ENCODE data around the gene MYH14. TPM values are rescaled to one million over a fixed set of nuclear protein-coding genes. Genes with fewer than 3 reads are reported as not detected.

The MYH14 gene
- total and polyA plus RNA-seq, 9 of the 15 experiments (the other 6 are each of a cell fraction or from before 2014, with no cell fraction given) = 0.04 to 0.86 (median 0.19) TPM; not detected in 2

DNA sequence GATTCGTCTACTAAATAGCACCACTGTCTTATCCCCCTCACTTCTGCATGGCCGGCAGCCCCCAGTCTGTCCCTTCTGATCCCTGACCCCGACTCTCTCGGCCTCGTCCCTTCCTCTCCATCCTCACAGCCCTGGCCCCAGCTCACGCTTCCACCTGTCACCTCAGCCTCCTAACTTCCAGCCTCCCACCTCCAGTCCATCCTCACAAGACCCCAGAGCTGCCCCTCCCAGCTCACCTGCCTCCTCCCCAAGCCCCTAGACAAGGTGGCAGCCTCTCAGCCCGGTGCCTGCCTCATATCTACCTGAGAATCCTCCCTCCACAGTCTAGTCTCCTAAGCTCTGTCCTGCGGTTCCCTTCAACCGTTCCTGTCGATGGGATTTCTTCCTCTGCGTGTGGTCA lies 115.7 kb downstream of the MYH14 start:
- TF ChIP-seq, protein P1, sequence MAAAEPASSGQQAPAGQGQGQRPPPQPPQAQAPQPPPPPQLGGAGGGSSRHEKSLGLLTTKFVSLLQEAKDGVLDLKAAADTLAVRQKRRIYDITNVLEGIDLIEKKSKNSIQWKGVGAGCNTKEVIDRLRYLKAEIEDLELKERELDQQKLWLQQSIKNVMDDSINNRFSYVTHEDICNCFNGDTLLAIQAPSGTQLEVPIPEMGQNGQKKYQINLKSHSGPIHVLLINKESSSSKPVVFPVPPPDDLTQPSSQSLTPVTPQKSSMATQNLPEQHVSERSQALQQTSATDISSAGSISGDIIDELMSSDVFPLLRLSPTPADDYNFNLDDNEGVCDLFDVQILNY (CRISPR knock-in tag; IDR thresholded peaks at IDR 0.05) = no peak
- TF ChIP-seq SRSF1 (IDR thresholded peaks at IDR 0.05; ENCODE audit: low read depth, low read length) (no peak), ZFP30 (CRISPR knock-in tag; IDR thresholded peaks at IDR 0.05; ENCODE audit: borderline replicate concordance) (no peak)
- TF ChIP-seq, protein P2, sequence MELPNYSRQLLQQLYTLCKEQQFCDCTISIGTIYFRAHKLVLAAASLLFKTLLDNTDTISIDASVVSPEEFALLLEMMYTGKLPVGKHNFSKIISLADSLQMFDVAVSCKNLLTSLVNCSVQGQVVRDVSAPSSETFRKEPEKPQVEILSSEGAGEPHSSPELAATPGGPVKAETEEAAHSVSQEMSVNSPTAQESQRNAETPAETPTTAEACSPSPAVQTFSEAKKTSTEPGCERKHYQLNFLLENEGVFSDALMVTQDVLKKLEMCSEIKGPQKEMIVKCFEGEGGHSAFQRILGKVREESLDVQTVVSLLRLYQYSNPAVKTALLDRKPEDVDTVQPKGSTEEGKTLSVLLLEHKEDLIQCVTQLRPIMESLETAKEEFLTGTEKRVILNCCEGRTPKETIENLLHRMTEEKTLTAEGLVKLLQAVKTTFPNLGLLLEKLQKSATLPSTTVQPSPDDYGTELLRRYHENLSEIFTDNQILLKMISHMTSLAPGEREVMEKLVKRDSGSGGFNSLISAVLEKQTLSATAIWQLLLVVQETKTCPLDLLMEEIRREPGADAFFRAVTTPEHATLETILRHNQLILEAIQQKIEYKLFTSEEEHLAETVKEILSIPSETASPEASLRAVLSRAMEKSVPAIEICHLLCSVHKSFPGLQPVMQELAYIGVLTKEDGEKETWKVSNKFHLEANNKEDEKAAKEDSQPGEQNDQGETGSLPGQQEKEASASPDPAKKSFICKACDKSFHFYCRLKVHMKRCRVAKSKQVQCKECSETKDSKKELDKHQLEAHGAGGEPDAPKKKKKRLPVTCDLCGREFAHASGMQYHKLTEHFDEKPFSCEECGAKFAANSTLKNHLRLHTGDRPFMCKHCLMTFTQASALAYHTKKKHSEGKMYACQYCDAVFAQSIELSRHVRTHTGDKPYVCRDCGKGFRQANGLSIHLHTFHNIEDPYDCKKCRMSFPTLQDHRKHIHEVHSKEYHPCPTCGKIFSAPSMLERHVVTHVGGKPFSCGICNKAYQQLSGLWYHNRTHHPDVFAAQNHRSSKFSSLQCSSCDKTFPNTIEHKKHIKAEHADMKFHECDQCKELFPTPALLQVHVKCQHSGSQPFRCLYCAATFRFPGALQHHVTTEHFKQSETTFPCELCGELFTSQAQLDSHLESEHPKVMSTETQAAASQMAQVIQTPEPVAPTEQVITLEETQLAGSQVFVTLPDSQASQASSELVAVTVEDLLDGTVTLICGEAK (IDR thresholded peaks at IDR 0.05) = no peak
- TF ChIP-seq, protein P2 (CRISPR knock-in tag; IDR thresholded peaks at IDR 0.05) = no peak
- H3K9me3 ChIP-seq (replicated peaks; ENCODE audit: control insufficient read depth, insufficient read depth, low read depth, low read length) = no peaks in the 10 kb centered on the region
- H3K27me3 ChIP-seq (ENCODE audit: control insufficient read depth in 2 of 2, insufficient read depth in 2 of 2, low read length in 2 of 2) = no peaks in the 10 kb centered on the region
- CTCF ChIA-PET (ENCODE audit: low intra/inter-chr PET ratio) = no interaction called here
- H3K36me3 ChIP-seq (ENCODE audit: control insufficient read depth, insufficient read depth, low read length) = peaks cover 24% of the 10 kb centered on the region; the same call in 1 of the 3 replicates
- H4K20me1 ChIP-seq (replicated peaks; ENCODE audit: control insufficient read depth, insufficient read depth, low read length) = peaks cover 13% of the 10 kb centered on the region; the same call in 1 of the 2 replicates
- no TSS peak for BruUV-seq (replicated peaks)
- no peak for ATAC-seq
- intact Hi-C loops (cut with micrococcal nuclease) = no loop called here
- H3K27ac ChIP-seq (ENCODE audit: extremely low read depth, low read depth, low read length) = no peak overlapping the region
- H3K4me3 ChIP-seq = no peak overlapping the region
- peaks cover 0 to 27% of the 10 kb centered on the region in 2 experiments; a peak in 4 of 5 replicates for H3K4me1 ChIP-seq (replicated peaks in 1 of 2; ENCODE audit: control insufficient read depth in 2 of 2, insufficient read depth in 2 of 2, low read length in 2 of 2)
- WGBS (ENCODE audit: insufficient coverage, low coverage, missing lambda C conversion rate) = 73% methylated on average over 8 of the region's 11 CpGs
- H3K79me2 ChIP-seq (ENCODE audit: control insufficient read depth, insufficient read depth, low read length) = no peaks in the 10 kb centered on the region
- no peak overlapping the region for H2AFZ ChIP-seq (ENCODE audit: low read depth, low read length)
- no peak for DNase-seq (ENCODE audit: extremely low read depth in 1 of 4, low spot score in 3 of 4)
- in situ Hi-C loops (cut with MboI) = no loop called here
- FAIRE-seq = no peak
- no peak overlapping the region for H3K4me2 ChIP-seq (ENCODE audit: insufficient read depth, low read length)
- H3K9ac ChIP-seq (ENCODE audit: insufficient read depth in 1 of 2, low read depth in 2 of 2, low read length in 2 of 2) = no peak overlapping the region
- POLR2A ChIA-PET = interaction anchor here (0.6 kb wide), 1 partner anchor 729 kb away, joined by 3 read pairs; no protein-coding TSS in a partner anchor
- H3K9me1 ChIP-seq (ENCODE audit: control insufficient read depth, insufficient read depth, low read length) = no peaks in the 10 kb centered on the region

Data from K562 (cell line).